WTC11 (cell line): ENCODE measurements around the gene CDV3.

ENCODE experiments used
- GABPB1 ChIP-seq: sonication (generic); formaldehyde crosslinking; IDR thresholded peaks from 2 replicates; pipeline ENCODE4 v1.8.1; 2023; ENCODE audit warnings: mild to moderate bottlenecking, missing genetic modification reagents
- NFYB ChIP-seq: sonication (generic); formaldehyde crosslinking; conservative IDR thresholded peaks from 2 replicates; pipeline ENCODE4 v1.8.0; 2022; ENCODE audit warnings: low read depth, missing genetic modification reagents
- ZBTB21 ChIP-seq: sonication (generic); formaldehyde crosslinking; IDR thresholded peaks from 2 replicates; pipeline ENCODE4 v1.8.1; 2023; ENCODE audit warnings: mild to moderate bottlenecking, missing genetic modification reagents, borderline replicate concordance

DNA sequence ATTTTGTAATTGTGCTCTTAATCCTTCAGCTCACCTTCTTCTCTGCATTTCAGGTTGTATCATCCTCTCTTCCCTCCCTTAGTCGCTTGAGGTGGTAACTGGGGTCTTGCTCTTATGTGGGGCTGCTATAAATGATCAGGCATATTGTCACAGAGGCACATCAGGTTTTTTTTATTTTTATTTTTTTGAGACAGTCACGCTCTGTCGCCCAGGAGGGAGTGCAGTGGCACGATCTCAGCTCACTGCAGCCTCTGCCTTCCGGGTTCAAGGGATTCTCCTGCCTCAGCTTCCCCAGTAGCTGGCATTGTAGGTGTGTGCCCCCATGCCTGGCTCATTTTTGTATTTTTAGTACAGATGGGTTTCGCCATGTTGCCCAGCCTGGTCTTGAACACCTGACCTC lies 9.9 kb downstream of the CDV3 start:
- TF ChIP-seq GABPB1 (CRISPR knock-in tag) (no peak), NFYB (CRISPR knock-in tag) (no peak), ZBTB21 (CRISPR knock-in tag) (no peak)
